ENCODE measurements around the gene ARID1B.

DNA sequence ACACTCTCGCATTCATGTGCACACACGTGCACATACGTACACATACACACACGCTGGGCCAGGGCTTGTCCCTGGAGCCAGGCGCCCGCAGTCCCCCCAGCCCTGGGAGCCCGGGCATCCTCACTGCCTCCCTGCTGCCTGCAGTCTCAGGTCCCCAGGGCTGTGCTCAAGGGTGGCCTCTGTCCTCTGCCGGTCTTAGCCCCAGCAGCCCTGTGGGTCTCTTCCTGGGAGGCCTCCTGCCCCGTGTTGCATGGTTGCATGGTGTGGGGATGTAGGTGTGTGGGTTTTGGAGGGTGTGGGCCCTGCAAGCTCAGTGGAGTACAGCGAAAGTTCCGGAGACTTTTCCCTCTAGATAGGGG is 444.6 kb downstream of the ARID1B start:
- TF ChIP-seq, protein P1, sequence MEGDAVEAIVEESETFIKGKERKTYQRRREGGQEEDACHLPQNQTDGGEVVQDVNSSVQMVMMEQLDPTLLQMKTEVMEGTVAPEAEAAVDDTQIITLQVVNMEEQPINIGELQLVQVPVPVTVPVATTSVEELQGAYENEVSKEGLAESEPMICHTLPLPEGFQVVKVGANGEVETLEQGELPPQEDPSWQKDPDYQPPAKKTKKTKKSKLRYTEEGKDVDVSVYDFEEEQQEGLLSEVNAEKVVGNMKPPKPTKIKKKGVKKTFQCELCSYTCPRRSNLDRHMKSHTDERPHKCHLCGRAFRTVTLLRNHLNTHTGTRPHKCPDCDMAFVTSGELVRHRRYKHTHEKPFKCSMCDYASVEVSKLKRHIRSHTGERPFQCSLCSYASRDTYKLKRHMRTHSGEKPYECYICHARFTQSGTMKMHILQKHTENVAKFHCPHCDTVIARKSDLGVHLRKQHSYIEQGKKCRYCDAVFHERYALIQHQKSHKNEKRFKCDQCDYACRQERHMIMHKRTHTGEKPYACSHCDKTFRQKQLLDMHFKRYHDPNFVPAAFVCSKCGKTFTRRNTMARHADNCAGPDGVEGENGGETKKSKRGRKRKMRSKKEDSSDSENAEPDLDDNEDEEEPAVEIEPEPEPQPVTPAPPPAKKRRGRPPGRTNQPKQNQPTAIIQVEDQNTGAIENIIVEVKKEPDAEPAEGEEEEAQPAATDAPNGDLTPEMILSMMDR (conservative IDR thresholded peaks at IDR 0.05; ENCODE audit: low read depth, low read length): no peak
- TF ChIP-seq EZH2phosphoT487 (IDR thresholded peaks at IDR 0.05; ENCODE audit: borderline replicate concordance, low read length): no peak
